Cerebellar nuclear complex (tissue), 1 donor: ENCODE measurements around the gene CAVIN3.

Experiments
- DNase-seq, 2 experiments: peaks; one replicate each; lab custom pipeline; 2025; lab: John Stamatoyannopoulos, UW

The CAVIN3 gene

GRCh38 chr11:6270584-6271246 is 49.6 kb downstream of the CAVIN3 start:
- DNase-seq: no peak

DNA sequence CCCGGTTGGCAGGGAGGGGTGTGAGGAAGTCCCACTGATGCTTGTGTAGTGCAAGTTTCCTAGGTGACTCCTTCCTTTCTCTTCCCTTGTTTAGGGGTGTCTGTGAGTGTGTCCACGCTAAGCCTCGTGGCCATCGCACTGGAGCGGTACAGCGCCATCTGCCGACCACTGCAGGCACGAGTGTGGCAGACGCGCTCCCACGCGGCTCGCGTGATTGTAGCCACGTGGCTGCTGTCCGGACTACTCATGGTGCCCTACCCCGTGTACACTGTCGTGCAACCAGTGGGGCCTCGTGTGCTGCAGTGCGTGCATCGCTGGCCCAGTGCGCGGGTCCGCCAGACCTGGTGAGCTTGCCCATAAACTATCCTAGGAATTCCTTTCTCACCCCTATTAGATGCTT is 50.3 kb downstream of the CAVIN3 start:
- no peak for DNase-seq
